GM19395 (cell line): ENCODE measurements around the gene ATF6.

ENCODE experiments used
- ATAC-seq: cut with Tn5 transposase; IDR thresholded peaks from one replicate; pipeline ENCODE4 v1.9.1; 2021; ENCODE audit warnings: mild to moderate bottlenecking, moderate library complexity; ENCODE audit not compliant: unreplicated experiment

The ATF6 gene

GRCh38 chr1:161956097-161956496 is 190.0 kb downstream of the ATF6 start:
- ATAC-seq: no peak

GRCh38 chr1:161956930-161957329 is 190.8 kb downstream of the ATF6 start:
- no peak for ATAC-seq

- no peak for ATAC-seq
Observed at GRCh38 chr1:161958425-161958824, 192.3 kb downstream of the ATF6 start.

GRCh38 chr1:161962091-161962887 is 196.2 kb downstream of the ATF6 start:
- ATAC-seq: peak; percentile 86

GRCh38 chr1:161966067-161966466 is 199.9 kb downstream of the ATF6 start:
- no peak for ATAC-seq

- no peak for ATAC-seq
Observed at GRCh38 chr1:161970036-161970435, 203.9 kb downstream of the ATF6 start.

- ATAC-seq: no peak
Observed at GRCh38 chr1:161970633-161971032, 204.5 kb downstream of the ATF6 start.

- ATAC-seq: no peak
Observed at GRCh38 chr1:161972828-161973227, 206.7 kb downstream of the ATF6 start.

- ATAC-seq: no peak
Observed at GRCh38 chr1:161973924-161974845, 208.1 kb downstream of the ATF6 start.

GRCh38 chr1:161978011-161978790 is 212.1 kb downstream of the ATF6 start:
- ATAC-seq: no peak

- ATAC-seq: no peak
Observed at GRCh38 chr1:161981126-161981525, 215.0 kb downstream of the ATF6 start.

GRCh38 chr1:161981735-161982506 is 215.8 kb downstream of the ATF6 start:
- ATAC-seq: no peak

GRCh38 chr1:161982507-161982895 is 216.4 kb downstream of the ATF6 start:
- ATAC-seq: no peak

- ATAC-seq: no peak
Observed at GRCh38 chr1:161982917-161983316, 216.8 kb downstream of the ATF6 start.

- no peak for ATAC-seq
Observed at GRCh38 chr1:161983725-161984124, 217.6 kb downstream of the ATF6 start.

GRCh38 chr1:161985301-161985822 is 219.2 kb downstream of the ATF6 start:
- no peak for ATAC-seq

GRCh38 chr1:161986328-161986727 is 220.2 kb downstream of the ATF6 start:
- ATAC-seq: no peak

- no peak for ATAC-seq
Observed at GRCh38 chr1:161987303-161987702, 221.2 kb downstream of the ATF6 start.

- no peak for ATAC-seq
Observed at GRCh38 chr1:161987872-161988271, 221.8 kb downstream of the ATF6 start.

- ATAC-seq: no peak
Observed at GRCh38 chr1:161988413-161988812, 222.3 kb downstream of the ATF6 start.
